ENCODE measurements around the gene TOM1L2. TPM values are rescaled to one million over a fixed set of nuclear protein-coding genes. Genes with fewer than 3 reads are reported as not detected.

TOM1L2 gene
- total RNA-seq, 1 experiment from 2014 or later = 45.2 TPM

GRCh38 chr17:17935321-17936271 lies 36.6 kb downstream of the TOM1L2 start:
- intact Hi-C loops (cut with micrococcal nuclease; ENCODE audit: unreplicated experiment) = no loop called here
- Histone ChIP-seq H3K4me3 (ENCODE audit: low read depth in 2 of 2, low read length in 2 of 2) (no peak overlapping the region), H3K27me3 (ENCODE audit: control insufficient read depth, insufficient read depth, low read length) (no peaks in the 10 kb centered on the region), H3K27ac (ENCODE audit: low read length) (peak overlapping the region; percentile 71; the same call in 1 of the 2 replicates), H3K4me1 (ENCODE audit: control insufficient read depth, insufficient read depth, low read length) (peaks cover 83% of the 10 kb centered on the region), H3K36me3 (ENCODE audit: control insufficient read depth, insufficient read depth, low read length) (no peaks in the 10 kb centered on the region; the same call in 1 of the 2 replicates), H3K9me3 (ENCODE audit: control insufficient read depth, insufficient read depth, low read depth, low read length) (no peaks in the 10 kb centered on the region)
- no peak for DNase-seq (ENCODE audit: low read depth, low spot score)
- ChIA-PET POLR2A (interaction anchor here (0.6 to 0.9 kb wide), 3 partner anchors 9 to 34 kb away, joined by 3 to 4 read pairs (median 3); no protein-coding TSS in a partner anchor), CTCF (no interaction called here)
- BruUV-seq (replicated peaks) = no TSS peak
- peak; percentile 32; the same call in 1 of the 2 replicates for ATAC-seq
- in situ Hi-C loops (cut with HindIII; ENCODE audit: low pct_unique_long_range_greater_than_20kb, low sequenced_read_pairs) = no loop called here
- TF ChIP-seq REST (IDR thresholded peaks at IDR 0.05; ENCODE audit: insufficient read depth in 1 of 2, low read depth in 2 of 2, low read length in 1 of 2) = peak in 1 of 2 experiments; percentile 41; a peak in 1 of 4 replicates
- TF ChIP-seq SIN3A (IDR thresholded peaks at IDR 0.05; ENCODE audit: borderline replicate concordance, insufficient read depth, low read depth, low read length) = no peak

- H3K36me3 ChIP-seq (ENCODE audit: control insufficient read depth, insufficient read depth, low read length) = no peaks in the 10 kb centered on the region
- no peaks in the 10 kb centered on the region for H3K9me3 ChIP-seq (ENCODE audit: control insufficient read depth, insufficient read depth, low read depth, low read length)
- ATAC-seq (no peak), DNase-seq (ENCODE audit: low read depth, low spot score) (no peak)
- ChIA-PET POLR2A (interaction anchor here (0.9 kb wide), 1 partner anchor 10 kb away, joined by 3 read pairs; no protein-coding TSS in a partner anchor), CTCF (no interaction called here)
- in situ Hi-C loops (cut with HindIII; ENCODE audit: low pct_unique_long_range_greater_than_20kb, low sequenced_read_pairs) = no loop called here
- intact Hi-C loops (cut with micrococcal nuclease; ENCODE audit: unreplicated experiment) = no loop called here
- no peaks in the 10 kb centered on the region for H3K27me3 ChIP-seq (ENCODE audit: control insufficient read depth, insufficient read depth, low read length)
- H3K4me1 ChIP-seq (ENCODE audit: control insufficient read depth, insufficient read depth, low read length) = peaks cover 83% of the 10 kb centered on the region
- no peak overlapping the region for H3K4me3 ChIP-seq (ENCODE audit: low read depth in 2 of 2, low read length in 2 of 2)
- TF ChIP-seq CTCF (IDR thresholded peaks at IDR 0.05) (no peak), POLR2AphosphoS5 (IDR thresholded peaks at IDR 0.05; ENCODE audit: low read depth, low read length) (no peak), TCF7L2 (IDR thresholded peaks at IDR 0.05; ENCODE audit: low read depth, low read length) (no peak), REST (IDR thresholded peaks at IDR 0.05; ENCODE audit: insufficient read depth in 1 of 2, low read depth in 2 of 2, low read length in 1 of 2) (no peak), SIN3A (IDR thresholded peaks at IDR 0.05; ENCODE audit: borderline replicate concordance, insufficient read depth, low read depth, low read length) (no peak)
- BruUV-seq (replicated peaks) = no TSS peak
- H3K27ac ChIP-seq (ENCODE audit: low read length) = peak overlapping the region; percentile 71; the same call in 1 of the 2 replicates
Observed at GRCh38 chr17:17934806-17935205, 37.4 kb downstream of the TOM1L2 start.

Data from Panc1 (cell line).